Measurements from ENCODE around the gene AIFM3.

- TF ChIP-seq NR2C2 (CRISPR knock-in tag; IDR thresholded peaks at IDR 0.05) (no peak), CTCF (IDR thresholded peaks at IDR 0.05) (no peak), ESRRA (CRISPR knock-in tag; IDR thresholded peaks at IDR 0.05; ENCODE audit: borderline replicate concordance) (no peak), JUN (CRISPR knock-in tag; IDR thresholded peaks at IDR 0.05) (no peak), ZMAT4 (CRISPR knock-in tag; IDR thresholded peaks at IDR 0.05) (no peak), HMGXB4 (CRISPR knock-in tag; IDR thresholded peaks at IDR 0.05) (no peak), TEAD4 (CRISPR knock-in tag; IDR thresholded peaks at IDR 0.05) (no peak)
These were observed 25.6 kb downstream of the AIFM3 start for GRCh38 chr22:20992456-20993303.

Measured in WTC11 (cell line).